ENCODE measurements around the gene RPL27. TPM values are rescaled to one million over a fixed set of nuclear protein-coding genes. Genes with fewer than 3 reads are reported as not detected.

The RPL27 gene
- total RNA-seq (2021; ENCODE audit: unreplicated experiment) (513 TPM), Bru-seq, nascent RNA (percentile 96 among the genes with signal in this experiment), BruChase-seq, experiment 1, labeled RNA remaining after a 2-hour chase (percentile 88 among the genes with signal in this experiment), BruChase-seq, experiment 2, labeled RNA remaining after a 6-hour chase (percentile 94 among the genes with signal in this experiment)
- 912 TPM for polyA plus RNA-seq (2012; ENCODE audit: insufficient read length)
- long read RNA-seq, transcript RPL27-206 (4 exons, 730 nt): minor isoform, 60 of 353 reads
- long read RNA-seq, transcript RPL27-201 (5 exons, 505 nt): major isoform, 134 of 353 reads
- long read RNA-seq, transcript RPL27-208 (3 exons, 1,872 nt): minor isoform, 17 of 353 reads
- long read RNA-seq, partial matches to known transcripts: 139 of 353 reads
- long read RNA-seq, other reads (novel, unspliced or antisense): 1 of 353 reads

DNA sequence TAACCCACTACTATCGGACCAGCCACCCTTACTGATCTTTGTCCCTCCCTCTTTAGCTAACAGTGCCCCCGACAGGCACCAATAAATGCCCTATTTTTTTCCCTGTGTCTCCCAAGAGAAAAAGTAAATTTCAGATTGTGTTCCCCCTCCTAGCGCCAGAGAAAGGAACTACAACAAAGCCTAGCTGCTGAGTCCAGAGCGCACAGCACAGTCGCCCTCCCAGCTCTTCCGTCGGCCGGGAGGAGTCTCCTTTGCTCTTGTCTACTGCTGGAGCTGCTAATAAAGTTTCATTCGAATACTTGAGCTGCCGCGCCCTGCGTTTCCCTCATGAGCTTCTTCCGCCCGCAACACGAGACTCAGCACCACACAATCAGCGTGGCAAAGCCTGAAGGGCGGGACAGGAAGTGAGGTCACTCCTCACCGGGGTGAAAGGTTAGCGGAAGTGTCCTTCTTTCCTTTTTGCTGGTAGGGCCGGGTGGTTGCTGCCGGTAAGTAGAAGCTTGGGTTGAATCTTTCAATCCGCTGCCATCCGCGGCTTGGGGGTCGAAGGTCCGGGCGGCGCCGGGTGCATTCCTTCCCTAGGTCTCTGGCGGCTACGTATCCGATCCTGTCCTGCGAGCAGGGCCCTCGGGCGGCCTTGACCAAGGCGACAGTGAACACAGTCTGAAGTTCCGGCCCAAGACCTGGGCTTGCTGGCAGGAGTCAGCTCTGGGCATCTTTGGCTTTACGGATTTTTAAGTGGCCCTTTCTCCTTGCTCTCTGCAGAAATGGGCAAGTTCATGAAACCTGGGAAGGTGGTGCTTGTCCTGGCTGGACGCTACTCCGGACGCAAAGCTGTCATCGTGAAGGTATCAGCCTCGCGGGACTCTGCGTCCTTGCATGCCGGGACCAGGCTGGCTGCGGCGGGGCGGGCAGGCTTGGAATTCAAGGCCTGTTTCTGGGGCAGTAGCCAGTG lies at the start of gene RPL27:
Gene RPL27, plus strand, starts transcription at position 436 of the 955 bp plus-strand sequence. Its CDS starts 332 bp downstream, at position 768.
- Histone ChIP-seq H3K27ac (ENCODE audit: low read length) (peak within 1 kb of the TSS; percentile 92), H3K4me1 (ENCODE audit: control insufficient read depth, insufficient read depth, low read length) (peaks cover 19% of the 10 kb centered on the region), H3K27me3 (ENCODE audit: control insufficient read depth, insufficient read depth, low read length) (no peaks in the 10 kb centered on the region), H3K36me3 (ENCODE audit: control insufficient read depth, insufficient read depth, low read length) (peaks cover 17% of the 10 kb centered on the region), H3K4me3 (ENCODE audit: low read depth in 2 of 2, low read length in 2 of 2) (peak within 1 kb of the TSS; percentile 79 to 96), H3K9me3 (ENCODE audit: control insufficient read depth, insufficient read depth, low read depth, low read length) (no peaks in the 10 kb centered on the region)
- CTCF ChIA-PET: interaction anchor here (0.6 to 0.7 kb wide), 3 partner anchors 9 to 60 kb away, joined by 3 read pairs; no protein-coding TSS in a partner anchor
- in situ Hi-C loops (cut with HindIII; ENCODE audit: low pct_unique_long_range_greater_than_20kb, low sequenced_read_pairs): no loop called here
- ATAC-seq (peak; percentile 98), DNase-seq (ENCODE audit: low read depth, low spot score) (peak; percentile 94)
- intact Hi-C loops (cut with micrococcal nuclease; ENCODE audit: unreplicated experiment): no loop called here
- 0 out of 2 replicates have a peak, but pooled peaks have one; percentile 42 for TF ChIP-seq SIN3A (IDR thresholded peaks at IDR 0.05; ENCODE audit: borderline replicate concordance, insufficient read depth, low read depth, low read length)
- TF ChIP-seq TCF7L2 (IDR thresholded peaks at IDR 0.05; ENCODE audit: low read depth, low read length): peak; percentile 73
- TF ChIP-seq, protein P1, sequence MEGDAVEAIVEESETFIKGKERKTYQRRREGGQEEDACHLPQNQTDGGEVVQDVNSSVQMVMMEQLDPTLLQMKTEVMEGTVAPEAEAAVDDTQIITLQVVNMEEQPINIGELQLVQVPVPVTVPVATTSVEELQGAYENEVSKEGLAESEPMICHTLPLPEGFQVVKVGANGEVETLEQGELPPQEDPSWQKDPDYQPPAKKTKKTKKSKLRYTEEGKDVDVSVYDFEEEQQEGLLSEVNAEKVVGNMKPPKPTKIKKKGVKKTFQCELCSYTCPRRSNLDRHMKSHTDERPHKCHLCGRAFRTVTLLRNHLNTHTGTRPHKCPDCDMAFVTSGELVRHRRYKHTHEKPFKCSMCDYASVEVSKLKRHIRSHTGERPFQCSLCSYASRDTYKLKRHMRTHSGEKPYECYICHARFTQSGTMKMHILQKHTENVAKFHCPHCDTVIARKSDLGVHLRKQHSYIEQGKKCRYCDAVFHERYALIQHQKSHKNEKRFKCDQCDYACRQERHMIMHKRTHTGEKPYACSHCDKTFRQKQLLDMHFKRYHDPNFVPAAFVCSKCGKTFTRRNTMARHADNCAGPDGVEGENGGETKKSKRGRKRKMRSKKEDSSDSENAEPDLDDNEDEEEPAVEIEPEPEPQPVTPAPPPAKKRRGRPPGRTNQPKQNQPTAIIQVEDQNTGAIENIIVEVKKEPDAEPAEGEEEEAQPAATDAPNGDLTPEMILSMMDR (IDR thresholded peaks at IDR 0.05): peak; percentile 76
- TF ChIP-seq, protein P2, sequence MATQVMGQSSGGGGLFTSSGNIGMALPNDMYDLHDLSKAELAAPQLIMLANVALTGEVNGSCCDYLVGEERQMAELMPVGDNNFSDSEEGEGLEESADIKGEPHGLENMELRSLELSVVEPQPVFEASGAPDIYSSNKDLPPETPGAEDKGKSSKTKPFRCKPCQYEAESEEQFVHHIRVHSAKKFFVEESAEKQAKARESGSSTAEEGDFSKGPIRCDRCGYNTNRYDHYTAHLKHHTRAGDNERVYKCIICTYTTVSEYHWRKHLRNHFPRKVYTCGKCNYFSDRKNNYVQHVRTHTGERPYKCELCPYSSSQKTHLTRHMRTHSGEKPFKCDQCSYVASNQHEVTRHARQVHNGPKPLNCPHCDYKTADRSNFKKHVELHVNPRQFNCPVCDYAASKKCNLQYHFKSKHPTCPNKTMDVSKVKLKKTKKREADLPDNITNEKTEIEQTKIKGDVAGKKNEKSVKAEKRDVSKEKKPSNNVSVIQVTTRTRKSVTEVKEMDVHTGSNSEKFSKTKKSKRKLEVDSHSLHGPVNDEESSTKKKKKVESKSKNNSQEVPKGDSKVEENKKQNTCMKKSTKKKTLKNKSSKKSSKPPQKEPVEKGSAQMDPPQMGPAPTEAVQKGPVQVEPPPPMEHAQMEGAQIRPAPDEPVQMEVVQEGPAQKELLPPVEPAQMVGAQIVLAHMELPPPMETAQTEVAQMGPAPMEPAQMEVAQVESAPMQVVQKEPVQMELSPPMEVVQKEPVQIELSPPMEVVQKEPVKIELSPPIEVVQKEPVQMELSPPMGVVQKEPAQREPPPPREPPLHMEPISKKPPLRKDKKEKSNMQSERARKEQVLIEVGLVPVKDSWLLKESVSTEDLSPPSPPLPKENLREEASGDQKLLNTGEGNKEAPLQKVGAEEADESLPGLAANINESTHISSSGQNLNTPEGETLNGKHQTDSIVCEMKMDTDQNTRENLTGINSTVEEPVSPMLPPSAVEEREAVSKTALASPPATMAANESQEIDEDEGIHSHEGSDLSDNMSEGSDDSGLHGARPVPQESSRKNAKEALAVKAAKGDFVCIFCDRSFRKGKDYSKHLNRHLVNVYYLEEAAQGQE (IDR thresholded peaks at IDR 0.05; ENCODE audit: insufficient read depth in 1 of 2, low read depth in 2 of 2, low read length in 1 of 2): no peak
- TF ChIP-seq POLR2AphosphoS5 (IDR thresholded peaks at IDR 0.05; ENCODE audit: low read depth, low read length): peak; percentile 90
- BruUV-seq (replicated peaks): TSS peak; percentile 93
- POLR2A ChIA-PET: interaction anchor here (0.6 to 1.2 kb wide), 6 partner anchors 9 to 321 kb away, joined by 3 to 9 read pairs (median 4); partner anchors contain the start of genes IFI35, PTGES3L and RUNDC1

DNA sequence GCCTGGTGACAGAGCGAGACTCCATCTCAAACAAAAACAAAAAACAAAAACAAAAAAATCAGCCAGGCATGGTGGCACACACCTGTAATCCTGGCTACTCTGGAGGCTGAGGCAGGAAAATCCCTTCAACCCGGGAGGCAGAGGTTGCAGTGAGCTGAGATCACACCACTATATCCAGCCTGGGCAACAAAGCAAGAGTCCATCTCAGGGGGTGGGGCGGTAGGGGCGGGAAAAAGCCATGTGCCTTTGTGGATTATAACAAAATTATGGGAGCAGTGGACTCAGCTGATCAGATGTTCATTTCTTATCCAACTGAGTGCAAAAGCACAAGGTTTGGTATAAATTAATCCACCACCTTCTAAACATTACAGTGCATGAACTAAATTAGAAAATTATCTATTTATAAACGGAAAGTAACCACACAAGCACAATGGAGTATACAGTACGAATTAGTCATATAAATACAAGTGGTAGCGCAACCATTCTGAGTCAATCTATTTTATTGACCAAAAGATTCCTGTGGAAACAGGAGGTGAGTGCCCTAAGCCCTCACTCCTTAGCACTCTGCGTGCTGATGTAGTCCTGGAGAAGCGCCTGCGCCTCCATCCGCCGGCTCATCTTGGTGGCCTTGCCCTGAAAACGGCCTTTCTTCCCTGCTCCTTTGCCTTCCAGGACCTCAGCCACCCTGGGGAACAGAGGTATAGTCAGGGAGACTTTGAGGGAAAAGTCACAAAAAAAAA lies 48.0 kb upstream of the RPL27 start:
- ATAC-seq (no peak), DNase-seq (ENCODE audit: low read depth, low spot score) (no peak)
- no TSS peak for BruUV-seq (replicated peaks)
- intact Hi-C loops (cut with micrococcal nuclease; ENCODE audit: unreplicated experiment) (no loop called here), in situ Hi-C loops (cut with HindIII; ENCODE audit: low pct_unique_long_range_greater_than_20kb, low sequenced_read_pairs) (no loop called here)
- ChIA-PET POLR2A (no interaction called here), CTCF (no interaction called here)
- no peak overlapping the region for H3K4me3 ChIP-seq (ENCODE audit: low read depth in 2 of 2, low read length in 2 of 2)
- no peaks in the 10 kb centered on the region for H3K36me3 ChIP-seq (ENCODE audit: control insufficient read depth, insufficient read depth, low read length)
- no peaks in the 10 kb centered on the region for H3K9me3 ChIP-seq (ENCODE audit: control insufficient read depth, insufficient read depth, low read depth, low read length)
- H3K27ac ChIP-seq (ENCODE audit: low read length): no peak overlapping the region
- no peaks in the 10 kb centered on the region for H3K4me1 ChIP-seq (ENCODE audit: control insufficient read depth, insufficient read depth, low read length)
- no peak for TF ChIP-seq SIN3A (IDR thresholded peaks at IDR 0.05; ENCODE audit: borderline replicate concordance, insufficient read depth, low read depth, low read length)
- TF ChIP-seq POLR2AphosphoS5 (IDR thresholded peaks at IDR 0.05; ENCODE audit: low read depth, low read length): no peak
- no peak for TF ChIP-seq TCF7L2 (IDR thresholded peaks at IDR 0.05; ENCODE audit: low read depth, low read length)
- TF ChIP-seq, protein P2 (IDR thresholded peaks at IDR 0.05; ENCODE audit: insufficient read depth in 1 of 2, low read depth in 2 of 2, low read length in 1 of 2): no peak
- TF ChIP-seq, protein P1 (IDR thresholded peaks at IDR 0.05): no peak
- no peaks in the 10 kb centered on the region for H3K27me3 ChIP-seq (ENCODE audit: control insufficient read depth, insufficient read depth, low read length)
